CD4-positive, alpha-beta memory T cell (primary cell): ENCODE results near the gene TAAR1. TPM values are rescaled to one million over a fixed set of nuclear protein-coding genes. Genes with fewer than 3 reads are reported as not detected.

Experiments
- CTCF ChIA-PET: fragments of 350-600 bp; sonication (Branson Sonifier 250); formaldehyde crosslinking; loops from one replicate; lab custom pipeline; 2021; ENCODE audit warnings: inconsistent platforms; ENCODE audit not compliant: partially characterized antibody; lab: Charles Lee
- POLR2A ChIA-PET: fragments of 350-600 bp; sonication (Branson Sonifier 250); formaldehyde crosslinking; loops from one replicate; lab custom pipeline; 2021; ENCODE audit not compliant: partially characterized antibody; lab: Charles Lee
- DNase-seq, 5 donors: peaks; one replicate each; pipeline versions ENCODE4 v3.0.0 to v3.0.0-alpha.2; 2020 to 2022; ENCODE audit warnings: mixed read lengths in 1 of 5
- H3K27ac ChIP-seq: one replicate; pipeline ENCODE4 v1.7.0; 2013; ENCODE audit warnings: low read depth, low read length
- H3K27me3 ChIP-seq: 2 replicates; pipeline ENCODE4 v1.7.0; 2013; ENCODE audit warnings: mild to moderate bottlenecking, low read length, moderate library complexity; ENCODE audit not compliant: insufficient read depth
- H3K36me3 ChIP-seq: 2 replicates; pipeline ENCODE4 v1.7.0; 2013; ENCODE audit warnings: mild to moderate bottlenecking, low read length, moderate library complexity; ENCODE audit not compliant: insufficient read depth
- H3K4me1 ChIP-seq: 2 replicates; pipeline ENCODE4 v1.7.0; 2013; ENCODE audit warnings: mild to moderate bottlenecking, low read length, moderate library complexity; ENCODE audit not compliant: insufficient read depth
- H3K4me3 ChIP-seq, 2 donors: one replicate each; pipeline ENCODE4 v1.7.0; 2013; ENCODE audit warnings: low read length in 2 of 2, mild to moderate bottlenecking in 1 of 2
- H3K9me3 ChIP-seq, 2 donors: one replicate each; pipeline ENCODE4 v1.7.0; 2013; ENCODE audit warnings: low read length in 2 of 2, control low read depth in 1 of 2; ENCODE audit not compliant: control insufficient read depth in 1 of 2
- H3K27ac Mint-ChIP-seq, 7 donors: one replicate each; pipeline ENCODE4 v1.8.0; 2020 to 2021; ENCODE audit warnings: mixed read lengths in 7 of 7, mild to moderate bottlenecking in 6 of 7, inconsistent platforms in 3 of 7, moderate library complexity in 3 of 7
- H3K27me3 Mint-ChIP-seq, 2 donors: one replicate each; pipeline ENCODE4 v1.8.0; 2020 to 2021; ENCODE audit warnings: mixed read lengths in 2 of 2
- H3K36me3 Mint-ChIP-seq, 2 donors: one replicate each; pipeline ENCODE4 v1.8.0; 2020 to 2021; ENCODE audit warnings: mixed read lengths in 2 of 2, inconsistent platforms in 1 of 2, mild to moderate bottlenecking in 1 of 2
- H3K4me1 Mint-ChIP-seq, 4 donors: one replicate each; pipeline ENCODE4 v1.8.0; 2020 to 2021; ENCODE audit warnings: mixed read lengths in 4 of 4, mild to moderate bottlenecking in 1 of 4
- H3K4me3 Mint-ChIP-seq, 8 donors: one replicate each; pipeline ENCODE4 v1.8.0; 2020 to 2021; ENCODE audit warnings: mixed read lengths in 8 of 8, mild to moderate bottlenecking in 7 of 8, moderate library complexity in 6 of 8, inconsistent platforms in 3 of 8
- H3K9me3 Mint-ChIP-seq, 8 donors: one replicate each; pipeline ENCODE4 v1.8.0; 2020 to 2021; ENCODE audit warnings: mixed read lengths in 8 of 8, mild to moderate bottlenecking in 5 of 8, inconsistent platforms in 3 of 8, moderate library complexity in 1 of 8
- intact Hi-C: fragments of 100-400 bp; cut with micrococcal nuclease; formaldehyde crosslinking; loops from one replicate; pipeline ENCODE4 v1.15.1; 2023
- polyA plus RNA-seq, 2 donors: library from polyadenylated mRNA; unstranded; fragments of 300-500 nt; fragmentation: Illumina TruSeq; gene quantifications; one replicate each; pipeline ENCODE4 v1.2.3, GENCODE V29; 2021
- total RNA-seq, 2 experiments: library from RNA; stranded (reverse); gene quantifications; one replicate each; pipeline ENCODE4 v1.2.3, GENCODE V29; 2021

Gene TAAR1
- total and polyA plus RNA-seq, 4 experiments from 2014 or later, result not detected

DNA sequence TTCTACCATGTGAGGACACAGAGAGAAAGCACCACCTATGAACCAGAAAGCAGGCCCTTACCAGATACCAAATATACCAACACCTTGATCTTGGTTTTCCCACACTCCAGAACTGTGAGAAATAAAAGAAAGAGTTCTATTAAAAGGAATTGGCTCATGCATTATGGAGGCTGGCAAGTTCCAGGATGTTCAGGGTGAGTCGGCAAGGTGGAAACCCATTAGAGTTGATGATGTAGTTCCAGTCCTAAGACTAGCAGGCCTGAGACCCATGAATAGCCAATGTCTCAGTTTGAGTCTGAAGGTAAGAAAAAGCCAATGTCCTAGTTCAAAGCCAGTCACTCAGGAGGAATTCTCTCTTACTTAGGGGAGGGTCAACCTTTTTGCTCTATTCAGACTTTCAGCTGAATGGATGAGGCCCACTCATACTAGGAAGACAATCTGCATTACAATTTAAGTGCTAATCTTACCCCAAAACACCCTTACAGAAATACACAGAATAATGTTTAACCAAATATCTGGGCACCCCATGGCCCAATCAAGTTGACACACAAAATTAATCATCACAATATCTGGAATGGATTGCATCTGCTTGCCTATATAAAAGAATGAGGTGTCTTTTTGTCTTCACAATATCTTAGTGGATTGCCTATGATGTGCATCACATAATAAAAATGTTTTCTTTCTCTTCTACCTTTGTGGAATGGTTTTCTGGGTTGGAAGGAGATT lies 5.5 kb upstream of the TAAR1 start:
- ChIA-PET CTCF (no interaction called here), POLR2A (no interaction called here)
- Histone ChIP-seq H3K4me3 (no peak overlapping the region), H3K36me3 (no peaks in the 10 kb centered on the region), H3K4me1 (no peaks in the 10 kb centered on the region), H3K27me3 (no peaks in the 10 kb centered on the region), H3K9me3 (no peaks in the 10 kb centered on the region), H3K27ac (no peak overlapping the region)
- Mint-ChIP-seq H3K4me3 (no peak overlapping the region), H3K4me1 (no peaks in the 10 kb centered on the region), H3K27me3 (peaks cover under 1 to 1% of the 10 kb centered on the region in 2 donors), H3K9me3 (no peaks in the 10 kb centered on the region), H3K27ac (no peak overlapping the region), H3K36me3 (no peaks in the 10 kb centered on the region)
- DNase-seq, result no peak
- intact Hi-C loops, result loop anchor here (5.0 kb wide), 1 partner anchor 1433 kb away; no protein-coding TSS in a partner anchor

DNA sequence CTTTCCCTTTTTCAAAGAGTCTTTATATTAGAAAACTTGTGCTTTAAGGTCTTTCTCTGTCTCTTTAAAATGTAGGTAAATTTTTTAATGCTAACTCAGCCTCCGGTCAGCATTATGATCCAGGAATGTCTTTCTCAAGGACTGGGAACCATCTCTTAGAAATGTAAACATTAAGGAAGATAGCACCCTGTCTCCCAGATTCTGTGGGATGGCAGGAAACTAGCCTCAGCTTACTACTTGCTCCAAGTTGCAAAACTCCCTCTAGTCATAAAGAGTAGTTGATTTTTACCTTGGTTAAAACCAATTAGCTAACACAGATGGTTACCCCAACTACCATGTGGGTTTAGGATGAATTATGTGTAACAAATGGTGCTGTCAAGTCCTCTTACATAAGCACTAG lies 4.7 kb upstream of the TAAR1 start:
- Histone ChIP-seq H3K4me1 (no peaks in the 10 kb centered on the region), H3K27ac (no peak overlapping the region), H3K4me3 (no peak overlapping the region), H3K27me3 (no peaks in the 10 kb centered on the region), H3K9me3 (no peaks in the 10 kb centered on the region), H3K36me3 (no peaks in the 10 kb centered on the region)
- CTCF ChIA-PET, result no interaction called here
- Mint-ChIP-seq H3K27me3 (peaks cover 0 to 1% of the 10 kb centered on the region in 2 donors), H3K27ac (no peak overlapping the region), H3K4me3 (no peak overlapping the region), H3K4me1 (peaks cover 0 to 2% (median 0%) of the 10 kb centered on the region in 4 donors), H3K9me3 (no peaks in the 10 kb centered on the region), H3K36me3 (no peaks in the 10 kb centered on the region)
- no peak for DNase-seq
- intact Hi-C loops, result no loop called here
- POLR2A ChIA-PET, result no interaction called here

DNA sequence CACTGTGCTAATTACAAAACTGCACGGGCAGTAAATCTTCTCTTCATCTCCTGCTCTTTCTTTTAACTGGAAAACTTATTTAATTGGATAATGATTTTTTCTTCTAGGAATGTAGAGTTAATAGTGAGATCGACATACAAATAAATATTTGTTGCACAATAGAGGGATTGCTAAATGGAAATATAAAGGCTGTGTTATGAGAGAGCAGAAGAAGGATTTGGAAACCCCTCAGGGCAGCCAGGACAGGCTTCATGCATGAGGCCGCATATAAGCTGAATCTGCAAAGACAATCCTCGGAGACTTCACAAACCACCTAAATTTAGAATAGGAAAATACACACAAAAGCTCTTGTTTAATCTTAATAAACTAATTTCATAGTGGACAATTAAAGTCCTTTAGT lies 2.9 kb upstream of the TAAR1 start:
- POLR2A ChIA-PET, result no interaction called here
- Mint-ChIP-seq H3K4me1 (peaks cover 0 to 5% (median under 1%) of the 10 kb centered on the region in 4 donors), H3K9me3 (no peaks in the 10 kb centered on the region), H3K36me3 (no peaks in the 10 kb centered on the region), H3K4me3 (no peak overlapping the region), H3K27ac (no peak overlapping the region), H3K27me3 (peaks cover 0 to 1% of the 10 kb centered on the region in 2 donors)
- Histone ChIP-seq H3K4me3 (no peak overlapping the region), H3K4me1 (no peaks in the 10 kb centered on the region), H3K27ac (no peak overlapping the region), H3K9me3 (no peaks in the 10 kb centered on the region), H3K36me3 (no peaks in the 10 kb centered on the region), H3K27me3 (no peaks in the 10 kb centered on the region)
- CTCF ChIA-PET, result interaction anchor here (1.1 kb wide), 1 partner anchor 137 kb away, joined by 3 read pairs; the partner anchor contains the start of gene SLC18B1
- DNase-seq, result no peak
- intact Hi-C loops, result no loop called here

DNA sequence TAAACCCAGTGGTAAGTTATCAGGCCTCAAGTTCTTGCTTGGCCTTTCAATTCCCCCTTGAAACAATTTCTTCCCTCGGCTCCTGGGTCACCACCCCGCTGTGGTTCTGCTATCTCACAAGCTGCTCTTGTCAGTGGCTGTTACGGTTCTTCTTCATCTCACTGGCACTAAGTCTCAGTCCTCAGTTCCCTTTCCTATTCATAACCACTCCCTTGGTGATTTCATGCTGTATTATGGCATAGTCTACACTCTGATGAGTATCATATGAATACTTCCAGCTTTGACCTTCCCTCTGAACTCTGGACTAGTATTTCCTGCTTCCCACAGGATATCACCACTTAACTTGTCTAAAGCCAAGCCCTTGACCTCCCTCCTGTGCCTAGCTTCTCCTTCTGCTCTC lies 7.9 kb downstream of the TAAR1 start:
- H3K4me1 Mint-ChIP-seq, result peaks cover 0 to 6% (median 3%) of the 10 kb centered on the region in 4 donors

DNA sequence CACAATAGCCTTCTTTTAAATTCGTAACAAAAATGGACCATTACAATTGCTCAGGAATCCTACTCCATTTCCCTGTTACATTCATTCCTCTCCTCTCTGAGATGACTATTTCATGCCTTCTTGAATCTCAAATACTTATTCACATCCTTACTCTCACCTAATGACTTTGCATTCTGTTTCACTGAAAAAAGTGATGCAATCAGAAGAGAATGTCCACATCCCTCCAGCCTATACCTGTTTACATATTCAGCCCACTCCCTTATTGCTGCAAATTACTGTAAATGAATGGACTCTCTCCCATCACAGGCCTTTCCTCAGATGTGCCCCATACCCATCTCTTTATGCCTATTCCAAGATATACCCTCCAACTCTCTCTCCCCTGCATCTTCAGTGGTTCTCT lies 8.6 kb downstream of the TAAR1 start:
- Mint-ChIP-seq H3K9me3 (no peaks in the 10 kb centered on the region), H3K4me3 (no peak overlapping the region), H3K27me3 (peaks cover 0 to 4% of the 10 kb centered on the region in 2 donors), H3K27ac (no peak overlapping the region), H3K4me1 (peaks cover 0 to 6% (median 3%) of the 10 kb centered on the region in 4 donors), H3K36me3 (no peaks in the 10 kb centered on the region)
- Histone ChIP-seq H3K36me3 (no peaks in the 10 kb centered on the region), H3K4me3 (no peak overlapping the region), H3K9me3 (no peaks in the 10 kb centered on the region), H3K27me3 (no peaks in the 10 kb centered on the region), H3K27ac (no peak overlapping the region), H3K4me1 (peaks cover 6% of the 10 kb centered on the region)
- intact Hi-C loops, result no loop called here
- no peak for DNase-seq
- CTCF ChIA-PET, result no interaction called here
- POLR2A ChIA-PET, result no interaction called here

More for the DNA sequence above, 7.9 kb downstream of the TAAR1 start:
- no peak overlapping the region for H3K27ac ChIP-seq
- CTCF ChIA-PET, result no interaction called here
- Mint-ChIP-seq H3K27ac (no peak overlapping the region), H3K4me3 (no peak overlapping the region), H3K36me3 (no peaks in the 10 kb centered on the region), H3K27me3 (peaks cover 0 to 4% of the 10 kb centered on the region in 2 donors), H3K9me3 (no peaks in the 10 kb centered on the region)
- no peaks in the 10 kb centered on the region for H3K27me3 ChIP-seq
- POLR2A ChIA-PET, result no interaction called here
- no peaks in the 10 kb centered on the region for H3K9me3 ChIP-seq
- no peaks in the 10 kb centered on the region for H3K36me3 ChIP-seq
- H3K4me3 ChIP-seq, result no peak overlapping the region
- peaks cover 6% of the 10 kb centered on the region for H3K4me1 ChIP-seq
- intact Hi-C loops, result no loop called here
- DNase-seq, result no peak

DNA sequence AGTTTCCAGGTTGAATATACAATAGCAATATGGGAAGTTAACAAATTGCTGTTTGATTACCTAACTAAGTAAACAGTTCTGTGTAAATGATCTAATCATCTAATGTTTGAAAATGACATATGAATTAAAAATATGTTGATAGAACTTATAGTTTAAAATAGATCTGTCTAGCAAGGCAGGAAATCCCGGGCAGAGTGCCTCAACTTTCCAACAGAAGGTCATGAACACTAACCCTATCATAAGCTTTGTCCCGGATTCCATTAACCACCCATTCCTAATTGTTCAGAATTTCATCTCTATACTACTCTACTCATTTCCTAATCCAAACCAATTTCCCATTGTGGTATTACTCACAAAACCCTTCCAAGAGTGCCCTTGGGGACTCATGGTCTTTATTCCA lies 10.2 kb downstream of the TAAR1 start:
- ChIA-PET POLR2A (no interaction called here), CTCF (no interaction called here)
- no peaks in the 10 kb centered on the region for H3K27me3 ChIP-seq
- H3K4me1 ChIP-seq, result peaks cover 6% of the 10 kb centered on the region
- H3K4me3 ChIP-seq, result no peak overlapping the region
- no peak overlapping the region for H3K27ac ChIP-seq
- no peak overlapping the region for H3K4me3 Mint-ChIP-seq
- H3K9me3 ChIP-seq, result no peaks in the 10 kb centered on the region
- H3K36me3 ChIP-seq, result no peaks in the 10 kb centered on the region
- H3K36me3 Mint-ChIP-seq, result no peaks in the 10 kb centered on the region
- H3K9me3 Mint-ChIP-seq, result no peaks in the 10 kb centered on the region
- DNase-seq, result no peak
- peak overlapping the region in 1 of 7 donors; percentile 38 for H3K27ac Mint-ChIP-seq
- peaks cover 0 to 6% (median 3%) of the 10 kb centered on the region in 4 donors for H3K4me1 Mint-ChIP-seq
- intact Hi-C loops, result no loop called here
- peaks cover 0 to 3% of the 10 kb centered on the region in 2 donors for H3K27me3 Mint-ChIP-seq

DNA sequence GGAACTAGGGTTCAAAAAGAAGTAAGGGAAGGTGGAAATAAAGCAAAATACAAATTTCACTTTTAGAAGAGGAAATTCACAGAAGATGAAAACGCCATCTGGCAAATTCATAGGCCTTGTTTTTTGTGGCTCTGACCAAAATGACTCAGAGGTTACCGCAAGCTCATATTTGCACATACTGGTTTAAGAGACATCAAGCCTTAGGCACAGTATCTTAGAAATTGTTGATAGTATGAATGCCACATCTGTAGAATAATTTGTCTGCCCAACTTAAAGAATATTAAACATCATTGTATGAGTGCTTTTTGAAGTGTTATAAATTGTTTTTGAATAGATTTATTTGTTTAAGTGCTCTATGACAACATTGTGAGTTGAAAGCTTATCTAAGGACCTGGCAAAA lies 10.6 kb downstream of the TAAR1 start:
- Mint-ChIP-seq H3K9me3 (no peaks in the 10 kb centered on the region), H3K4me1 (peaks cover 0 to 6% (median 3%) of the 10 kb centered on the region in 4 donors), H3K4me3 (no peak overlapping the region), H3K27ac (peak overlapping the region in 3 of 7 donors; percentile 2 to 38 (median 16)), H3K36me3 (no peaks in the 10 kb centered on the region), H3K27me3 (peaks cover 0 to 3% of the 10 kb centered on the region in 2 donors)
- DNase-seq, result peak; percentile 2 to 41 (median 22)
- Histone ChIP-seq H3K9me3 (no peaks in the 10 kb centered on the region), H3K36me3 (no peaks in the 10 kb centered on the region), H3K4me3 (no peak overlapping the region), H3K27me3 (no peaks in the 10 kb centered on the region), H3K4me1 (peaks cover 6% of the 10 kb centered on the region), H3K27ac (no peak overlapping the region)
- intact Hi-C loops, result no loop called here
- ChIA-PET CTCF (no interaction called here), POLR2A (interaction anchor here (1.3 kb wide), 1 partner anchor 166 kb away, joined by 3 read pairs; the partner anchor contains the start of gene RPS12)
